IMR-90 (cell line): ENCODE results near the gene TMEM92.

Experiments used
- BHLHE40 ChIP-seq: fragments of 150-350 bp; IDR thresholded peaks from 2 replicates; pipeline ENCODE4 v1.6.1; 2016; ENCODE audit warnings: mild to moderate bottlenecking, low read depth, low read length
- CEBPB ChIP-seq: IDR thresholded peaks from 2 replicates; pipeline ENCODE4 v1.6.1; 2012; ENCODE audit warnings: low read depth, low read length, improper control_type of control experiment
- CHD1 ChIP-seq: IDR thresholded peaks from 2 replicates; pipeline ENCODE4 v1.6.1; 2012; ENCODE audit warnings: low read depth, low read length, improper control_type of control experiment
- CTCF ChIP-seq: conservative IDR thresholded peaks from 2 replicates; pipeline ENCODE4 v1.5.1; 2012; ENCODE audit warnings: mild to moderate bottlenecking, low read depth, low read length, improper control_type of control experiment
- ELK1 ChIP-seq: fragments of 150-350 bp; IDR thresholded peaks from 2 replicates; pipeline ENCODE4 v1.6.1; 2016; ENCODE audit warnings: low read depth, mild to moderate bottlenecking, low read length, moderate library complexity, borderline replicate concordance
- FOS ChIP-seq: fragments of 150-350 bp; IDR thresholded peaks from 2 replicates; pipeline ENCODE4 v1.6.1; 2016; ENCODE audit warnings: low read depth, low read length
- MAFK ChIP-seq: IDR thresholded peaks from 2 replicates; pipeline ENCODE4 v1.6.1; 2012; ENCODE audit warnings: low read depth, low read length, improper control_type of control experiment
- MAZ ChIP-seq: IDR thresholded peaks from 2 replicates; pipeline ENCODE4 v1.6.1; 2012; ENCODE audit warnings: low read depth, mild to moderate bottlenecking, low read length, improper control_type of control experiment, moderate library complexity, borderline replicate concordance
- MXI1 ChIP-seq: IDR thresholded peaks from 2 replicates; pipeline ENCODE4 v1.6.1; 2012; ENCODE audit warnings: low read depth, mild to moderate bottlenecking, low read length, moderate library complexity, borderline replicate concordance
- POLR2A ChIP-seq: IDR thresholded peaks from 2 replicates; pipeline ENCODE4 v1.6.1; 2012; ENCODE audit warnings: mild to moderate bottlenecking, low read depth, low read length
- RAD21 ChIP-seq: IDR thresholded peaks from 2 replicates; pipeline ENCODE4 v1.6.1; 2012; ENCODE audit warnings: low read length, improper control_type of control experiment
- RCOR1 ChIP-seq: IDR thresholded peaks from 2 replicates; pipeline ENCODE4 v1.6.1; 2012; ENCODE audit warnings: mild to moderate bottlenecking, low read length, improper control_type of control experiment; ENCODE audit not compliant: insufficient replicate concordance
- RFX5 ChIP-seq: IDR thresholded peaks from 2 replicates; pipeline ENCODE4 v1.8.0; 2012; ENCODE audit warnings: low read depth, mild to moderate bottlenecking, low read length, moderate library complexity
- TF ChIP-seq, protein P1 (sequence below): fragments of 150-350 bp; IDR thresholded peaks from 2 replicates; pipeline ENCODE4 v1.6.1; 2017; ENCODE audit warnings: mild to moderate bottlenecking, antibody characterized with exemption, low read length, low read depth

GRCh38 chr17:50304781-50305404 lies 30.6 kb downstream of the TMEM92 start:
- TF ChIP-seq CTCF (no peak), MAFK (no peak), BHLHE40 (no peak), POLR2A (no peak), CEBPB (peak; percentile 90), CHD1 (no peak), MXI1 (no peak), RFX5 (0 out of 2 replicates have a peak, but pooled peaks have one; percentile 5), RAD21 (no peak), ELK1 (no peak), RCOR1 (no peak), FOS (no peak), MAZ (no peak)
- TF ChIP-seq, protein P1, sequence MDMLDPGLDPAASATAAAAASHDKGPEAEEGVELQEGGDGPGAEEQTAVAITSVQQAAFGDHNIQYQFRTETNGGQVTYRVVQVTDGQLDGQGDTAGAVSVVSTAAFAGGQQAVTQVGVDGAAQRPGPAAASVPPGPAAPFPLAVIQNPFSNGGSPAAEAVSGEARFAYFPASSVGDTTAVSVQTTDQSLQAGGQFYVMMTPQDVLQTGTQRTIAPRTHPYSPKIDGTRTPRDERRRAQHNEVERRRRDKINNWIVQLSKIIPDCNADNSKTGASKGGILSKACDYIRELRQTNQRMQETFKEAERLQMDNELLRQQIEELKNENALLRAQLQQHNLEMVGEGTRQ = no peak
